Liver (tissue), 9 donors: ENCODE measurements around the gene ABCA4. TPM values are rescaled to one million over a fixed set of nuclear protein-coding genes. Genes with fewer than 3 reads are reported as not detected.

Experiments
- DNase-seq: peaks from one replicate; pipeline ENCODE4 v3.0.0-alpha.2; 2017; ENCODE audit warnings: low spot score
- H3K27ac ChIP-seq, 2 donors: one replicate each; pipeline ENCODE4 v1.7.0; 2013; ENCODE audit warnings: inconsistent platforms in 2 of 2, low read length in 2 of 2, control low read depth in 1 of 2, low read depth in 1 of 2, mild to moderate bottlenecking in 1 of 2
- H3K27me3 ChIP-seq, 4 donors: one replicate each; pipeline versions ENCODE4 v1.6.1 to v1.7.0; 2013; ENCODE audit warnings: low read length in 3 of 4, inconsistent platforms in 1 of 4, mild to moderate bottlenecking in 1 of 4, moderate library complexity in 1 of 4; ENCODE audit not compliant: control insufficient read depth in 4 of 4, insufficient read depth in 4 of 4
- H3K36me3 ChIP-seq, 4 donors: one replicate each; pipeline versions ENCODE4 v1.6.1 to v1.7.0; 2013; ENCODE audit warnings: low read length in 3 of 4, mild to moderate bottlenecking in 3 of 4, low read depth in 1 of 4, moderate library complexity in 1 of 4; ENCODE audit not compliant: control insufficient read depth in 4 of 4, insufficient read depth in 3 of 4
- H3K4me1 ChIP-seq, 4 donors: one replicate each; pipeline versions ENCODE4 v1.6.1 to v1.7.0; 2013; ENCODE audit warnings: low read length in 3 of 4, mild to moderate bottlenecking in 3 of 4, moderate library complexity in 1 of 4; ENCODE audit not compliant: control insufficient read depth in 4 of 4, insufficient read depth in 4 of 4
- H3K4me3 ChIP-seq, 3 donors: one replicate each; pipeline versions ENCODE4 v1.6.1 to v1.7.0; 2013; ENCODE audit warnings: low read length in 3 of 3, control low read depth in 1 of 3, low read depth in 1 of 3, mild to moderate bottlenecking in 1 of 3
- H3K9ac ChIP-seq, 2 donors: one replicate each; pipeline ENCODE4 v1.7.0; 2013; ENCODE audit warnings: low read length in 2 of 2, mild to moderate bottlenecking in 2 of 2, moderate library complexity in 2 of 2, control low read depth in 1 of 2, low read depth in 1 of 2
- H3K9me3 ChIP-seq, 4 donors: one replicate each; pipeline versions ENCODE4 v1.6.1 to v1.7.0; 2013; ENCODE audit warnings: low read length in 3 of 4; ENCODE audit not compliant: control insufficient read depth in 4 of 4
- ATF3 ChIP-seq: IDR thresholded peaks from 2 replicates; pipeline ENCODE4 v1.6.1; 2016; ENCODE audit warnings: antibody characterized with exemption
- CTCF ChIP-seq: fragments of 150-350 bp; IDR thresholded peaks from 2 replicates; pipeline ENCODE4 v1.5.1; 2017; ENCODE audit warnings: improper control_type of control experiment, low read depth, low read length; ENCODE audit not compliant: missing input control
- FOXA1 ChIP-seq: IDR thresholded peaks from 2 replicates; pipeline ENCODE4 v1.6.1; 2016; ENCODE audit warnings: antibody characterized with exemption
- HNF4G ChIP-seq: IDR thresholded peaks from 2 replicates; pipeline ENCODE4 v1.6.1; 2016; ENCODE audit warnings: antibody characterized with exemption
- JUND ChIP-seq, 2 donors: IDR thresholded peaks; 2 replicates each; pipeline ENCODE4 v1.6.1; 2016; ENCODE audit warnings: antibody characterized with exemption in 2 of 2
- MAX ChIP-seq: IDR thresholded peaks from 2 replicates; pipeline ENCODE4 v1.6.1; 2016; ENCODE audit warnings: antibody characterized with exemption
- RAD21 ChIP-seq, 2 donors: IDR thresholded peaks; 2 replicates each; pipeline ENCODE4 v1.6.1; 2016; ENCODE audit warnings: antibody characterized with exemption in 2 of 2, mild to moderate bottlenecking in 2 of 2
- REST ChIP-seq: IDR thresholded peaks from 2 replicates; pipeline ENCODE4 v1.6.1; 2016; ENCODE audit warnings: antibody characterized with exemption, mild to moderate bottlenecking
- SP1 ChIP-seq: IDR thresholded peaks from 2 replicates; pipeline ENCODE4 v1.6.1; 2018; ENCODE audit warnings: antibody characterized with exemption, mild to moderate bottlenecking
- YY1 ChIP-seq: IDR thresholded peaks from 2 replicates; pipeline ENCODE4 v1.6.1; 2016; ENCODE audit warnings: antibody characterized with exemption, mild to moderate bottlenecking
- ZBTB33 ChIP-seq: IDR thresholded peaks from 2 replicates; pipeline ENCODE4 v1.6.1; 2016; ENCODE audit warnings: antibody characterized with exemption
- WGBS: extraction: QIAGEN DNeasy Blood & Tissue Kit; methylation state at CpG from one replicate; pipeline ENCODE4 v1.1.7; 2013; 5-methylcytosine and 5-hydroxymethylcytosine counted together
- polyA plus RNA-seq, 2 donors: library from polyadenylated mRNA; stranded (reverse) in 1 of 2; unstranded in 1 of 2; fragments of 200-250 nt in 1 of 2; fragments of >200 nt in 1 of 2; fragmentation: Nextera tagmentation in 1 of 2; extraction: Ambion mirVana in 1 of 2; gene quantifications; one replicate each; pipeline versions ENCODE4 v1.2.1 to v1.2.3, GENCODE V29; 2013 to 2015
- total RNA-seq, 2 donors: library from RNA; depleted of rRNA; stranded (reverse); fragments of >200 nt; gene quantifications; one replicate each; pipeline ENCODE4 v1.2.3, GENCODE V29; 2014
- donor health status: healthy.
- donor health status: healthy.
- donor health status: healthy.
- donor health status: healthy.
- donor health status: healthy.

The ABCA4 gene
- total and polyA plus RNA-seq, 4 donors: 0.19 to 1.5 (median 0.38) TPM

- Histone ChIP-seq H3K4me1 (peaks cover 6 to 20% (median 10%) of the 10 kb centered on the region in 4 donors), H3K9me3 (no peaks in the 10 kb centered on the region), H3K36me3 (no peaks in the 10 kb centered on the region), H3K27ac (peak overlapping the region; percentile 45 to 55), H3K9ac (no peak overlapping the region), H3K27me3 (no peaks in the 10 kb centered on the region), H3K4me3 (no peak overlapping the region)
- TF ChIP-seq FOXA1 (no peak), MAX (no peak), RAD21 (IDR thresholded peaks at IDR 0.05) (no peak)
- DNase-seq: no peak
- WGBS: 69% methylated on average over 6 of the region's 6 CpGs
These were observed 5.0 kb downstream of the ABCA4 start for GRCh38 chr1:94115900-94116436.

GRCh38 chr1:94115254-94115899, 5.6 kb downstream of the ABCA4 start:
- no peak for TF ChIP-seq YY1
- no peak for TF ChIP-seq JUND (IDR thresholded peaks at IDR 0.05)
- no peak for TF ChIP-seq ZBTB33
- no peak for TF ChIP-seq REST
- no peak for TF ChIP-seq SP1
- TF ChIP-seq MAX: no peak
- Histone ChIP-seq H3K9me3 (no peaks in the 10 kb centered on the region), H3K27me3 (no peaks in the 10 kb centered on the region), H3K4me3 (no peak overlapping the region), H3K9ac (no peak overlapping the region), H3K4me1 (peaks cover 6 to 22% (median 10%) of the 10 kb centered on the region in 4 donors), H3K36me3 (no peaks in the 10 kb centered on the region), H3K27ac (no peak overlapping the region)
- DNase-seq: no peak
- WGBS: 85% methylated on average over 10 of the region's 10 CpGs

- WGBS: 91% methylated on average over 2 of the region's 2 CpGs
- no peak for DNase-seq
- H3K27me3 ChIP-seq: no peaks in the 10 kb centered on the region
- no peak overlapping the region for H3K9ac ChIP-seq
- no peak overlapping the region for H3K4me3 ChIP-seq
- H3K9me3 ChIP-seq: no peaks in the 10 kb centered on the region
- H3K36me3 ChIP-seq: no peaks in the 10 kb centered on the region
- H3K4me1 ChIP-seq: peaks cover 6 to 22% (median 10%) of the 10 kb centered on the region in 4 donors
- no peak overlapping the region for H3K27ac ChIP-seq
- no peak for TF ChIP-seq ATF3
- no peak for TF ChIP-seq JUND (IDR thresholded peaks at IDR 0.05)
- TF ChIP-seq HNF4G: no peak
- no peak for TF ChIP-seq CTCF
- no peak for TF ChIP-seq REST
These were observed 7.2 kb downstream of the ABCA4 start for GRCh38 chr1:94113589-94114226.
